Bronchial smooth muscle cell (primary cell): ENCODE measurements around the gene UBE2Q1. TPM values are rescaled to one million over a fixed set of nuclear protein-coding genes. Genes with fewer than 3 reads are reported as not detected.

Experiments
- total RNA-seq: library from RNA; depleted of rRNA; stranded (reverse); fragments of >200 nt; gene quantifications from 2 replicates; pipeline ENCODE4 v1.2.1, GENCODE V29; 2014

Gene UBE2Q1
- 20.3 and 25.5 TPM in 2 replicates for total RNA-seq

DNA sequence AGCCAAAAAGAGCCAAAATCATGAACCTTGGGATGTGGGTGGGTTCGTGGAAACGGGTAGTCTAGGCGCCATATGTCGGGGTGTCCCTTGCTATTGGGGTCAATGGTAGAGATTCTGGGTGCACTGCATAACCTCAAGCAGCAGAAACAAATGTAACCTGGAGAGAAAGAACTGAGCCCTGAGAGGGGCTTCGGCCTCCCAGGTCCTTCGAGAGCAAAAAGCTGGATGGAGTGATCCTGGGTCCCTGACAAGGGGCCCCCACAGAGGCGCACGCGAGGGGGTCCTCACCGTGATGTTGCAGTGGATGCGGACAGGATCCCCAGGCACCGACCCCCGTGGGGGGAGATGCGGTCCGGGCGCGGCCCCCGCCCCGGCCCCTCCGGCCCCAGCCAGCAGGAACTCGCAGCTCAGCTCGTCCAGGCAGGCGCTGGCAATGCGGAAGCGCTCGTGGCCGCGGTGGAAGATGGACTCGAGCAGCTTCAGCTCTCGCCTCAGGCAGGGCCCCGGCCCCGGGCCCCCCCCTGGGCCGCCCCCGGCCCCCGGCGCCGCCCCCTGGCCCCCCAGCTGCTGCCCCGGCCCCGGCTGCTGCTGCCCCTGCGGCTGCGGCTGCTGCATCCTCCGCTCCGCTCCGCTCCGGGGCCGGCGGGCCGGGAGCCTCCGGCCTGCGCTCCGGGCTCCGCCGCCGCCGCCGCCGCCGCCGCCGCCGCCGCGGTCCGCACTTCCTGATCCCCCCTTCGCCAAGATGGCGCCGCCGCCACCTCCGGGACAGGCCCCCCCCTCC, at the start of gene UBE2Q1:
Gene UBE2Q1, minus strand, starts transcription at position 724 of the 781 bp plus-strand sequence. Its CDS starts 109 bp downstream, at position 615.

DNA sequence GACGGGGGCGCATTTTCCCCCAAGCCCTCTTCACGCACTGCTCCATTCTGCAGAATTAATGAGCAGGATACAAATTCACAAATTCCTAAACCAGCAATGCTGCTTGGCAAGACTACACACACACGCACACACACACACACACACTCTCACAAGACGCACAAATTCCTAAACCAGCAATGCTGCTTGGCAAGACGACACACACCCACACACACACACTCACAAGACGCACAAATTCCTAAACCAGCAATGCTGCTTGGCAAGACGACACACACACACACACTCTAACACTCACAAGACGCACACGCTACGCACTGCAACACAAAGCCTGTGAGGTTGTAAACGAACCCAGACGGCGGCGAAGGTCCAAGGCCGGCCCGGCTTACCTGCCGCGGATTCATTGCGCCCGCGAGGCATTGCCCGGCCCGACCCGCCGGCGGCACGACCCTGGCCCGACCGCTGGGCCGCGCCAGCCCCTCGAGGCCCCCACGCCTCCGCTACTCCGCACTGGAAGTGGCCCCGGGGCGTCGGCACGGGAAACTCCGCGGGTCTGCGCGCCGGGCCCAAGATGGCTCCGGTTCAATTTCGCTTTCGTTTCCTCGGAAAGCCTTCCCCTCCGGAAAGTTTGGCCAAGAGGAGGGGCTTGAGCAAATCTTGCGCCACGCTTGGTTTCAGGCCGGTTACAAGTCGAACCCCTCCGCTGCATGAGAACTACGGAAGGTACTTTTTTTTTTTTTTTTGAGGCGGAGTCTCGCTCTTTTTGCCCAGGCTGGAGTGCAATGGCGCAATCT, 49.3 kb upstream of the UBE2Q1 start, which contains the start of gene ADAR:
Gene ADAR, minus strand, starts transcription at position 578 of the 788 bp plus-strand sequence. Its CDS starts 180 bp downstream, at position 398.

GRCh38 chr1:154567386-154568156, 9.1 kb upstream of the UBE2Q1 start, which contains the start of gene CHRNB2:
CHRNB2 (plus strand) TSS chr1:154567778; CDS start chr1:154568045, 267 bp downstream.

DNA sequence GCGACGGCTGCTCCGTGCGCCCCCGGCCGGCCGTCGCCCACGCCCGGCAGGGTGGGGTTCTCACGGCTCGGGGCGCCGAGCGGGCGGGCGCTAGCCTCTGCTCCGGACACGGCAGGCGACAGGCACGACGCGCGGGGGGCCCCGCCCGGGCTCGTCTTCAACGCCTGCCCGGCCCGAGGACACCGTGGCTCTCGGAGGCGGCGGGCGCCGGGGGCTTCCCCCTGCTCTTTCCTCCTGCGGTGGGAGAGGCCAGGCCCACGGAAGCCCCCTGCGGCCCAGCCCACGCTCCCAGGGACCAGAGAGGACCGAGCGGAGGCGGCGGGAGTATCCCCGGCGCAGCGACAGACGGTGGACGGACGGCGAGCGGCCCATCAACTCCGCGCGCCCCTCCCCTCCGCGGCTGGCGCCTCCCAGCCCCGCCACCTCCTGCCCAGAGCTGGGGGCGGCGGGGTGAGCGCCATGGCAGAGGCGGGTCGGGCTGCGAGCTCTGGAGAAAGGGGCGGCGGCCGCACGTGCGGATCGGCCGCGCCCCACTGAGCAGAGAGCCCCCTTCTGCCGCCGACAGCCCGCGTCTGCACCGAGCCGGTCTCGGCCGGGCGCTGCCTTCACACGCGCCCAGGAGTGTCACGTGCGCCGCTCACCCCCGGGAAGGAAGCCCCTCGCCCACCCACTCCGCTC, 56.3 kb downstream of the UBE2Q1 start, which contains the start of the genes SHE and TDRD10:
Gene SHE, minus strand, starts transcription at position 347 of the 678 bp plus-strand sequence. CDS start 386 bp downstream, outside the sequence.
Gene TDRD10, plus strand, starts transcription at position 154 of the 678 bp plus-strand sequence. CDS start 4,685 bp downstream, outside the sequence.

Other genes with a start within 250 kb of the UBE2Q1 start
- not detected in 2 replicates for gene AQP10, start 237.6 kb downstream of the UBE2Q1 start, total RNA-seq
- 205 and 252 TPM in 2 replicates for gene ATP8B2, start 233.1 kb downstream of the UBE2Q1 start, total RNA-seq
- gene IL6R, start 153.3 kb downstream of the UBE2Q1 start, total RNA-seq: 7.3 and 15.9 TPM in 2 replicates
- under 0.01 TPM in 1 of 2 replicates, not detected in the other for gene TDRD10, start 56.4 kb downstream of the UBE2Q1 start, total RNA-seq
- gene SHE, start 56.2 kb downstream of the UBE2Q1 start, total RNA-seq: under 0.01 TPM in 2 replicates
- gene CHRNB2, start 9.1 kb upstream of the UBE2Q1 start, total RNA-seq: under 0.01 TPM in 1 of 2 replicates, not detected in the other
- gene ADAR, start 49.5 kb upstream of the UBE2Q1 start, total RNA-seq: 60.4 and 62.1 TPM in 2 replicates